WTC11 (cell line): ENCODE data around the gene REG4. TPM values are rescaled to one million over a fixed set of nuclear protein-coding genes. Genes with fewer than 3 reads are reported as not detected.

Experiments
- ATAC-seq: fragments of 200-7000 bp; cut with Tn5 transposase; 2 replicates; pipeline ENCODE4 v1.10.0; 2021; ENCODE audit warnings: mild to moderate bottlenecking, moderate library complexity
- CTCF ChIA-PET: fragments of 300-600 bp; sonication (Branson Sonifier 250); formaldehyde crosslinking; loops from one replicate; lab custom pipeline; 2021; ENCODE audit warnings: antibody characterized with exemption; lab: Charles Lee
- POLR2A ChIA-PET: fragments of 350-600 bp; sonication (Branson Sonifier 250); formaldehyde crosslinking; loops from one replicate; lab custom pipeline; 2021; ENCODE audit warnings: antibody characterized with exemption; lab: Charles Lee
- DNase-seq: peaks from one replicate; pipeline ENCODE4 v3.0.0; 2021; ENCODE audit warnings: low spot score
- H3K27ac Mint-ChIP-seq: 2 replicates; pipeline ENCODE4 v1.8.0; 2021; ENCODE audit warnings: mixed read lengths
- H3K27me3 Mint-ChIP-seq: 2 replicates; pipeline ENCODE4 v1.8.0; 2021; ENCODE audit warnings: low read depth, mild to moderate bottlenecking, moderate library complexity, mixed read lengths
- H3K36me3 Mint-ChIP-seq: 2 replicates; pipeline ENCODE4 v1.8.0; 2021; ENCODE audit warnings: mixed read lengths
- H3K4me1 Mint-ChIP-seq: 2 replicates; pipeline ENCODE4 v1.8.0; 2022; ENCODE audit warnings: mixed read lengths
- H3K4me3 Mint-ChIP-seq: 2 replicates; pipeline ENCODE4 v1.8.0; 2021; ENCODE audit warnings: mild to moderate bottlenecking, moderate library complexity, mixed read lengths
- H3K9me3 Mint-ChIP-seq: 2 replicates; pipeline ENCODE4 v1.8.0; 2021; ENCODE audit warnings: mixed read lengths
- CBFB ChIP-seq: sonication (generic); formaldehyde crosslinking; IDR thresholded peaks from 2 replicates; pipeline ENCODE4 v1.8.1; 2022; ENCODE audit warnings: mild to moderate bottlenecking, low read depth, missing genetic modification reagents
- ESRRA ChIP-seq: sonication (generic); formaldehyde crosslinking; IDR thresholded peaks from 2 replicates; pipeline ENCODE4 v1.8.1; 2022; ENCODE audit warnings: mild to moderate bottlenecking, missing genetic modification reagents, borderline replicate concordance
- ETV6 ChIP-seq: sonication (generic); formaldehyde crosslinking; IDR thresholded peaks from 2 replicates; pipeline ENCODE4 v1.8.1; 2022; ENCODE audit warnings: mild to moderate bottlenecking, missing genetic modification reagents
- GTF2I ChIP-seq: fragments of 250-450 bp; sonication (Bioruptor Pico); conservative IDR thresholded peaks from 2 replicates; pipeline ENCODE4 v1.4.0; 2021; ENCODE audit warnings: mild to moderate bottlenecking
- NFYB ChIP-seq: sonication (generic); formaldehyde crosslinking; conservative IDR thresholded peaks from 2 replicates; pipeline ENCODE4 v1.8.0; 2022; ENCODE audit warnings: low read depth, missing genetic modification reagents
- OVOL2 ChIP-seq: fragments of 250-450 bp; sonication (Bioruptor Pico); IDR thresholded peaks from 2 replicates; pipeline ENCODE4 v1.9.0; 2021; ENCODE audit warnings: mild to moderate bottlenecking, borderline replicate concordance
- SMAD3 ChIP-seq: sonication (generic); formaldehyde crosslinking; IDR thresholded peaks from 2 replicates; pipeline ENCODE4 v1.8.0; 2022; ENCODE audit warnings: missing genetic modification reagents, mild to moderate bottlenecking, borderline replicate concordance
- SOX15 ChIP-seq: fragments of 250-450 bp; sonication (Bioruptor Pico); IDR thresholded peaks from 2 replicates; pipeline ENCODE4 v1.9.0; 2021; ENCODE audit warnings: mild to moderate bottlenecking
- TEAD1 ChIP-seq: sonication (generic); formaldehyde crosslinking; IDR thresholded peaks from 2 replicates; pipeline ENCODE4 v1.8.0; 2022; ENCODE audit warnings: mild to moderate bottlenecking, missing genetic modification reagents
- ZNF232 ChIP-seq: sonication (generic); formaldehyde crosslinking; IDR thresholded peaks from 2 replicates; pipeline ENCODE4 v1.8.0; 2022; ENCODE audit warnings: mild to moderate bottlenecking, missing genetic modification reagents
- total RNA-seq: library from RNA; stranded (reverse); gene quantifications from 3 replicates; pipeline ENCODE4 v1.2.3, GENCODE V29; 2021
- TF ChIP-seq, protein P1 (sequence below): fragments of 250-450 bp; sonication (Bioruptor Pico); IDR thresholded peaks from 2 replicates; pipeline ENCODE4 v1.9.0; 2021; ENCODE audit warnings: mild to moderate bottlenecking
- TF ChIP-seq, protein P2 (sequence below): sonication (generic); formaldehyde crosslinking; IDR thresholded peaks from 2 replicates; pipeline ENCODE4 v1.8.1; 2022; ENCODE audit warnings: mild to moderate bottlenecking, moderate library complexity, missing genetic modification reagents
- TF ChIP-seq, protein P3 (sequence below): sonication (generic); formaldehyde crosslinking; IDR thresholded peaks from 2 replicates; pipeline ENCODE4 v1.8.0; 2022; ENCODE audit warnings: mild to moderate bottlenecking, missing genetic modification reagents
- TF ChIP-seq, protein P4 (sequence below): fragments of 250-450 bp; sonication (Bioruptor Pico); IDR thresholded peaks from 2 replicates; pipeline ENCODE4 v2.1.2; 2022; ENCODE audit warnings: mild to moderate bottlenecking, moderate library complexity
- TF ChIP-seq, protein P5 (sequence below): sonication (generic); formaldehyde crosslinking; conservative IDR thresholded peaks from 2 replicates; pipeline ENCODE4 v1.8.1; 2023; ENCODE audit warnings: mild to moderate bottlenecking, low read depth, missing genetic modification reagents, moderate library complexity
- TF ChIP-seq, protein P6 (sequence below): sonication (generic); formaldehyde crosslinking; IDR thresholded peaks from 2 replicates; pipeline ENCODE4 v1.8.1; 2023; ENCODE audit warnings: mild to moderate bottlenecking, missing genetic modification reagents

The REG4 gene
- total RNA-seq, 1 experiment from 2014 or later, result 0.31 TPM

DNA sequence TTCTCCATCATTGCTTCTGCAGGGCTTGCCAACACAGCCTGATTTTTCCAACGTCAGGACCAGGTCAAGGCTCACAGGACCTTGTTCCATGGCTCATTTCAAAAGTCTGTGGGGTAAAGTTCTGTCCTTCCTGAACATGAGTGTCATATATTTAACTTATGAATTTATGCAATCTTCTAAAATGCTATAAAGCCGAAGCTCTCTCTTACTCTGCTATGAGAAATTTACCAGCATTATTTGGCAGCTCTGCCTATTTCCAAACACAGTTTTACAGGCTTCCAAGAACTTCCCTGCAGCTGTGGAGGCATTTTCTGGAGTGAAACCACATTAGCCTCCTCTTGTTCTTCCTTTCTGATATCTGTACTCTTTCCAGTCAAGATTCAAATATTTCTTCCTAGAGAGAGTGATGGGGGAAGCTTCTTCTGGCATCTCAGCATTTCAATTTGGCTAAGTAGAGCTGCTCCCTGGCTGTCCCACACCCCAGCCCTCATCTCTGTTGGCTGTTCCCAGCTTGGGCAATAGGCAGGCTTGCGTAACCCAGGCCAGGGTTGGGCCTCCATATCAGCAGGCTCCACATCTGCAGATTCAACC, 27.0 kb downstream of the REG4 start:
- Mint-ChIP-seq H3K27ac (no peak overlapping the region), H3K4me3 (no peak overlapping the region), H3K36me3 (no peaks in the 10 kb centered on the region), H3K4me1 (0 out of 2 replicates have a peak, but pooled peaks cover 3% of the 10 kb centered on the region), H3K9me3 (no peaks in the 10 kb centered on the region), H3K27me3 (no peaks in the 10 kb centered on the region; the same call in 1 of the 2 replicates)
- no peak for TF ChIP-seq TEAD1
- TF ChIP-seq CBFB (CRISPR knock-in tag), result no peak
- TF ChIP-seq, protein P1, sequence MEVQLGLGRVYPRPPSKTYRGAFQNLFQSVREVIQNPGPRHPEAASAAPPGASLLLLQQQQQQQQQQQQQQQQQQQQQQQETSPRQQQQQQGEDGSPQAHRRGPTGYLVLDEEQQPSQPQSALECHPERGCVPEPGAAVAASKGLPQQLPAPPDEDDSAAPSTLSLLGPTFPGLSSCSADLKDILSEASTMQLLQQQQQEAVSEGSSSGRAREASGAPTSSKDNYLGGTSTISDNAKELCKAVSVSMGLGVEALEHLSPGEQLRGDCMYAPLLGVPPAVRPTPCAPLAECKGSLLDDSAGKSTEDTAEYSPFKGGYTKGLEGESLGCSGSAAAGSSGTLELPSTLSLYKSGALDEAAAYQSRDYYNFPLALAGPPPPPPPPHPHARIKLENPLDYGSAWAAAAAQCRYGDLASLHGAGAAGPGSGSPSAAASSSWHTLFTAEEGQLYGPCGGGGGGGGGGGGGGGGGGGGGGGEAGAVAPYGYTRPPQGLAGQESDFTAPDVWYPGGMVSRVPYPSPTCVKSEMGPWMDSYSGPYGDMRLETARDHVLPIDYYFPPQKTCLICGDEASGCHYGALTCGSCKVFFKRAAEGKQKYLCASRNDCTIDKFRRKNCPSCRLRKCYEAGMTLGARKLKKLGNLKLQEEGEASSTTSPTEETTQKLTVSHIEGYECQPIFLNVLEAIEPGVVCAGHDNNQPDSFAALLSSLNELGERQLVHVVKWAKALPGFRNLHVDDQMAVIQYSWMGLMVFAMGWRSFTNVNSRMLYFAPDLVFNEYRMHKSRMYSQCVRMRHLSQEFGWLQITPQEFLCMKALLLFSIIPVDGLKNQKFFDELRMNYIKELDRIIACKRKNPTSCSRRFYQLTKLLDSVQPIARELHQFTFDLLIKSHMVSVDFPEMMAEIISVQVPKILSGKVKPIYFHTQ (CRISPR knock-in tag), result no peak
- TF ChIP-seq ESRRA (CRISPR knock-in tag), result no peak
- TF ChIP-seq, protein P2, sequence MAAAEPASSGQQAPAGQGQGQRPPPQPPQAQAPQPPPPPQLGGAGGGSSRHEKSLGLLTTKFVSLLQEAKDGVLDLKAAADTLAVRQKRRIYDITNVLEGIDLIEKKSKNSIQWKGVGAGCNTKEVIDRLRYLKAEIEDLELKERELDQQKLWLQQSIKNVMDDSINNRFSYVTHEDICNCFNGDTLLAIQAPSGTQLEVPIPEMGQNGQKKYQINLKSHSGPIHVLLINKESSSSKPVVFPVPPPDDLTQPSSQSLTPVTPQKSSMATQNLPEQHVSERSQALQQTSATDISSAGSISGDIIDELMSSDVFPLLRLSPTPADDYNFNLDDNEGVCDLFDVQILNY, result no peak
- no peak for TF ChIP-seq ZNF232 (CRISPR knock-in tag)
- no peak for TF ChIP-seq ETV6 (CRISPR knock-in tag)
- TF ChIP-seq OVOL2 (CRISPR knock-in tag), result no peak
- TF ChIP-seq, protein P3, sequence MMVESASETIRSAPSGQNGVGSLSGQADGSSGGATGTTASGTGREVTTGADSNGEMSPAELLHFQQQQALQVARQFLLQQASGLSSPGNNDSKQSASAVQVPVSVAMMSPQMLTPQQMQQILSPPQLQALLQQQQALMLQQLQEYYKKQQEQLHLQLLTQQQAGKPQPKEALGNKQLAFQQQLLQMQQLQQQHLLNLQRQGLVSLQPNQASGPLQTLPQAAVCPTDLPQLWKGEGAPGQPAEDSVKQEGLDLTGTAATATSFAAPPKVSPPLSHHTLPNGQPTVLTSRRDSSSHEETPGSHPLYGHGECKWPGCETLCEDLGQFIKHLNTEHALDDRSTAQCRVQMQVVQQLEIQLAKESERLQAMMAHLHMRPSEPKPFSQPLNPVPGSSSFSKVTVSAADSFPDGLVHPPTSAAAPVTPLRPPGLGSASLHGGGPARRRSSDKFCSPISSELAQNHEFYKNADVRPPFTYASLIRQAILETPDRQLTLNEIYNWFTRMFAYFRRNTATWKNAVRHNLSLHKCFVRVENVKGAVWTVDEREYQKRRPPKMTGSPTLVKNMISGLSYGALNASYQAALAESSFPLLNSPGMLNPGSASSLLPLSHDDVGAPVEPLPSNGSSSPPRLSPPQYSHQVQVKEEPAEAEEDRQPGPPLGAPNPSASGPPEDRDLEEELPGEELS (CRISPR knock-in tag), result no peak
- TF ChIP-seq, protein P4, sequence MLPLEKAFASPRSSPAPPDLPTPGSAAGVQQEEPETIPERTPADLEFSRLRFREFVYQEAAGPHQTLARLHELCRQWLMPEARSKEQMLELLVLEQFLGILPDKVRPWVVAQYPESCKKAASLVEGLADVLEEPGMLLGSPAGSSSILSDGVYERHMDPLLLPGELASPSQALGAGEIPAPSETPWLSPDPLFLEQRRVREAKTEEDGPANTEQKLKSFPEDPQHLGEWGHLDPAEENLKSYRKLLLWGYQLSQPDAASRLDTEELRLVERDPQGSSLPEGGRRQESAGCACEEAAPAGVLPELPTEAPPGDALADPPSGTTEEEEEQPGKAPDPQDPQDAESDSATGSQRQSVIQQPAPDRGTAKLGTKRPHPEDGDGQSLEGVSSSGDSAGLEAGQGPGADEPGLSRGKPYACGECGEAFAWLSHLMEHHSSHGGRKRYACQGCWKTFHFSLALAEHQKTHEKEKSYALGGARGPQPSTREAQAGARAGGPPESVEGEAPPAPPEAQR (CRISPR knock-in tag), result no peak
- no peak for TF ChIP-seq SOX15 (CRISPR knock-in tag)
- TF ChIP-seq, protein P5, sequence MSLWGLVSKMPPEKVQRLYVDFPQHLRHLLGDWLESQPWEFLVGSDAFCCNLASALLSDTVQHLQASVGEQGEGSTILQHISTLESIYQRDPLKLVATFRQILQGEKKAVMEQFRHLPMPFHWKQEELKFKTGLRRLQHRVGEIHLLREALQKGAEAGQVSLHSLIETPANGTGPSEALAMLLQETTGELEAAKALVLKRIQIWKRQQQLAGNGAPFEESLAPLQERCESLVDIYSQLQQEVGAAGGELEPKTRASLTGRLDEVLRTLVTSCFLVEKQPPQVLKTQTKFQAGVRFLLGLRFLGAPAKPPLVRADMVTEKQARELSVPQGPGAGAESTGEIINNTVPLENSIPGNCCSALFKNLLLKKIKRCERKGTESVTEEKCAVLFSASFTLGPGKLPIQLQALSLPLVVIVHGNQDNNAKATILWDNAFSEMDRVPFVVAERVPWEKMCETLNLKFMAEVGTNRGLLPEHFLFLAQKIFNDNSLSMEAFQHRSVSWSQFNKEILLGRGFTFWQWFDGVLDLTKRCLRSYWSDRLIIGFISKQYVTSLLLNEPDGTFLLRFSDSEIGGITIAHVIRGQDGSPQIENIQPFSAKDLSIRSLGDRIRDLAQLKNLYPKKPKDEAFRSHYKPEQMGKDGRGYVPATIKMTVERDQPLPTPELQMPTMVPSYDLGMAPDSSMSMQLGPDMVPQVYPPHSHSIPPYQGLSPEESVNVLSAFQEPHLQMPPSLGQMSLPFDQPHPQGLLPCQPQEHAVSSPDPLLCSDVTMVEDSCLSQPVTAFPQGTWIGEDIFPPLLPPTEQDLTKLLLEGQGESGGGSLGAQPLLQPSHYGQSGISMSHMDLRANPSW (CRISPR knock-in tag), result no peak
- TF ChIP-seq, protein P6, sequence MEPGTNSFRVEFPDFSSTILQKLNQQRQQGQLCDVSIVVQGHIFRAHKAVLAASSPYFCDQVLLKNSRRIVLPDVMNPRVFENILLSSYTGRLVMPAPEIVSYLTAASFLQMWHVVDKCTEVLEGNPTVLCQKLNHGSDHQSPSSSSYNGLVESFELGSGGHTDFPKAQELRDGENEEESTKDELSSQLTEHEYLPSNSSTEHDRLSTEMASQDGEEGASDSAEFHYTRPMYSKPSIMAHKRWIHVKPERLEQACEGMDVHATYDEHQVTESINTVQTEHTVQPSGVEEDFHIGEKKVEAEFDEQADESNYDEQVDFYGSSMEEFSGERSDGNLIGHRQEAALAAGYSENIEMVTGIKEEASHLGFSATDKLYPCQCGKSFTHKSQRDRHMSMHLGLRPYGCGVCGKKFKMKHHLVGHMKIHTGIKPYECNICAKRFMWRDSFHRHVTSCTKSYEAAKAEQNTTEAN (CRISPR knock-in tag), result no peak
- TF ChIP-seq SMAD3 (CRISPR knock-in tag), result no peak
- no peak for TF ChIP-seq NFYB
- no peak for TF ChIP-seq GTF2I
- CTCF ChIA-PET, result interaction anchor here (1.2 to 1.9 kb wide), 2 partner anchors 25 to 43 kb away, joined by 4 to 8 read pairs; no protein-coding TSS in a partner anchor
- ATAC-seq, result no peak
- no peak for DNase-seq
- POLR2A ChIA-PET, result no interaction called here
